Dermis blood vessel endothelial cell (primary cell): Measurements from ENCODE around the gene EFCAB8. TPM values are rescaled to one million over a fixed set of nuclear protein-coding genes. Genes with fewer than 3 reads are reported as not detected.

Source experiments
- DNase-seq: peaks from one replicate; pipeline ENCODE4 v3.0.0; 2010
- total RNA-seq: library from RNA; depleted of rRNA; stranded (reverse); fragments of >200 nt; gene quantifications from 2 replicates; pipeline ENCODE4 v1.2.3, GENCODE V29; 2014

EFCAB8 gene
- total RNA-seq, 1 donor from 2014 or later: under 0.01 TPM

DNA sequence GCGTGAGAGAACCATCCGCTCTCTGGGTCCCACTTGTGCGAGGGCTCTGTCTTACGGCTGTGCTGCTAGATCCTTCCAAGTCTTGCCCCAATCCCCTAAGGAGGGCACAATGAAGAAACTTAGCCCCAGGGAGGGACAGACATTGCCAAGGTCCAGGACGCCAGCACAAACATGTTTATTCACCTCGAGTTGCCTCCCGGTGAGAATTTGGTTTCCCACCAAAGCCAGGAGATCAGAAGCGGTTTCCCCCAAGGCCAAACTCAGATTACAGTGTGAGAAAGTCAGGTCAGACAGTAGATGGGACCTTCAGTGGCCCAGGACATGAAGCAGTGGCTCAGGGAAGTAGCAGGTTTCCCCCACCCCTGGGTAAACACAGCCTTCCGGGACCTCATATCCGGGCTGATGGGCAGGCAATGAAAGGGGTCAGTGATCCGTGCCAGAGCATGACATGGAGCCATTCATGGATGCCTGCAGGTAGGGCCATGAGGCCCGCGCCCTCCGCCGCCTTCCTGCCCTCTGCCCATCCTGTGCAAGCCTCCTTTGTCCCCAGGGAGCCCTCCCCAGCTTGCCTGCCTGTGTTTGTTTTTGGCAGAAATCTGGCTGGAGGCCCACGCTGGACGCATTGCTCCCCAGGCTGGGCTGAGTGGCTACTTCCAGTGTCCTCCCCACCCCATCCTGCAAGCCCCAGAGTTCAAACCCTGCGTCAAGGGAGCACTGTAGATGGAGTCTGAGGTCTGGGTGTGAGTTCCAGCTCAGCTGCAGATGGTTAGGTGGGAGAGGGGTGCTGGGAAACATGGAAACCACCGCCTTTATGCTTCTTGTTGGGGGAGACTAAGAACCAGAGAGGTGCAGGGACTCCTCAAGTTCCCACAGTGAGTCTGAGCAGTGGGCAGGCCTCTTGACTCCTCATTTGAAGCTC lies 150.8 kb downstream of the EFCAB8 start:
- DNase-seq: peak; percentile 4

DNA sequence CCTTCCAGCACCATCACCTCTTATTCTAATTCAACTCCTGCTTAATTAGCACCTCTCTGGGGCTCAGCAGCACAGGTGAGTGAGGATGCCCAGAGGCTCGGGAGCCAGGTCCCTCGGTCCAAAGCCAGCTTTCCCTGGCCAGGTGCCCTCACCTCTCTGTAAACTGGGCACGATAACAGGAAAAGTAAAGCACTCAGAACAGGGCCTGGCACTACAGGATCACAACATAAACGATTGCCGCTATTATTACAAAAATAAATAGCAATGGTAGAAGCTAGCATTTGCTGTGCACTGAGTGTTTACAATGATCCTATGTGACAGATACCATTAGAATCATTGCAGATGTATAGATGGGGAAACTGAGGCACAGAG lies 151.4 kb downstream of the EFCAB8 start:
- no peak for DNase-seq

DNA sequence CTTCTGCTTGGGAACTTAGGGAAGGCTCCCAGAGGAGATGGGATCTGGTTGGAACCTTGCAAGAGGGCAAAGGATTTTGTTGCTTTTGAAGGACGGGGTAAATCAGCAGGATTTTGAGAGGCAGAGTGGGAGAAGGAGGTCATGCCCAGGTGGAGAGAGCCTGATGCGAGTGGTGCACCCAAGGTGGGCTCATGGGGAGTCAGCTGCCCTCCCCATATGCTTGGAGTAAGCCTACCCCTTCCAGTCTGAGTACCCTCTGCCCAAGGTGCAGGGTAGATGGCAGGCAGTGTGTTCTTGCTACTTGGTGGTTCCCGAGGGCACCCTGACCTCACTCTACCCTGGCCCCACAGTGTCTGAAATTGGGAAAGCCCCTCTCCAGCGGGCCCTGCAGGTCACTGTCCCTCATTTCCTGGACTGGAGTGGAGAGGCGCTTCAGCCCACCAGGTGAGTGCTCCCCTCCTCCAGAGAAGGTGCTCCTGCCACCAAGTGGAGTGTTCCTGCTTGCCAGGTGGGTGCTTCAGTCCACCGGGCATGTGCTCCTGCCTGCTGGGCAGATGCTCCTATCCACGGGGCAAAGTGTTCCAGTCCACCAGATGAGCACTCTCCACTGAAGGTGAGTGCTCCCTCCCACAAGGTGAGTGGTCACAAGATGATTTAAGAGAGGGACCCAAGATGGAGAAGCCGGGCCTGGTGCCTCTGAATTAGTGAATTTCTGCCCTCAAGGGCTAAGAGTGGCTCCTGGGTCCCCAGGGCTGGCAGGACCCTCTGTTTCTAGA lies 152.1 kb downstream of the EFCAB8 start:
- no peak for DNase-seq

Other genes with a start within 250 kb of the EFCAB8 start
- gene C20orf203, start 185.0 kb upstream of the EFCAB8 start, total RNA-seq: not detected in 2 replicates
- gene COMMD7, start 115.5 kb upstream of the EFCAB8 start, total RNA-seq: 24.4 and 28.1 TPM in 2 replicates
- 2.9 and 5.5 TPM in 2 replicates for gene DNMT3B, start 96.5 kb upstream of the EFCAB8 start, total RNA-seq
- 127 and 157 TPM in 2 replicates for gene MAPRE1, start 39.0 kb upstream of the EFCAB8 start, total RNA-seq
- gene SUN5, start 145.5 kb downstream of the EFCAB8 start, total RNA-seq: not detected in 2 replicates
- gene BPIFB2, start 148.8 kb downstream of the EFCAB8 start, total RNA-seq: not detected in 2 replicates
- gene BPIFB6, start 172.7 kb downstream of the EFCAB8 start, total RNA-seq: not detected in 2 replicates
- not detected in 2 replicates for gene BPIFB3, start 195.0 kb downstream of the EFCAB8 start, total RNA-seq
- not detected in 2 replicates for gene BPIFB4, start 220.7 kb downstream of the EFCAB8 start, total RNA-seq